Spleen (tissue), 7 donors: ENCODE measurements around the gene SAE1.

Experiments used
- CTCF ChIP-seq, 11 experiments: fragments of 200-600 bp in 7 of 11; fragments of 450-650 bp in 4 of 11; sonication (generic) in 4 of 11; IDR thresholded peaks in 8 of 11; conservative IDR thresholded peaks in 3 of 11; 1 replicate in 7 of 11; 2 replicates in 4 of 11; pipeline versions ENCODE4 v1.4.0 to v1.8.0; 2016 to 2021; ENCODE audit warnings: antibody characterized with exemption in 11 of 11, inconsistent platforms in 4 of 11, mild to moderate bottlenecking in 1 of 11
- POLR2A ChIP-seq, 3 donors: fragments of 450-650 bp; IDR thresholded peaks; one replicate each; pipeline ENCODE4 v1.5.1; 2017; ENCODE audit warnings: antibody characterized with exemption in 3 of 3, mild to moderate bottlenecking in 1 of 3
- POLR2AphosphoS5 ChIP-seq, 3 donors: sonication (generic); formaldehyde crosslinking; IDR thresholded peaks; one replicate each; pipeline ENCODE4 v1.5.1; 2017; ENCODE audit warnings: antibody characterized with exemption in 3 of 3
- donor health status: DM: no; HTN: no; CAD: no; lungs with moderate emphysema.
- donor health status: DM: no; HTN: no; CAD: no.
- donor health status: DM: no; HTN: no; CAD: no.

DNA sequence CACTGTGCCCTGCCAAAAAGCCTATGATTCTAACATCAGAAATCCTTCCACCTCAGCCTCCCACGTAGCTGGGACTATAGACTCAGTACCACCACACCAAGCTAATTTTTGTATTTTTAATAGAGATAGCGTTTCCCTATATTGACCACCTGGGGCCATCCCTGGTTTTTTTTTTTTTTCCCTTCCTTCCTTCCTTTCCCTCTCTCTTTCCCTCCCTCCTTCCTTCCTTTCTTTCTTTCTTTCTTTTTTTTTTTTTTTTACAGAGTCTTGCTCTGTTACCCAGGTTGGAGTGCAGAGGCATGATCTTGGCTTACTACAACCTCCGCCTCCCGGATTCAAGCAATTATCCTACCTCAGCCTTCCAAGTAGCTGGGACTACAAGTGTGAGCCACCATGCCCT, 1.1 kb upstream of the SAE1 start:
- TF ChIP-seq CTCF (IDR thresholded peaks at IDR 0.05 in 8 of 11, conservative IDR thresholded peaks at IDR 0.05 in 3 of 11) (no peak), POLR2A (IDR thresholded peaks at IDR 0.05) (no peak), POLR2AphosphoS5 (IDR thresholded peaks at IDR 0.05) (no peak)
